ENCODE results near the gene PTPRF.
A peak's percentile ranks its signal among the peaks of the same experiment; 100 is the strongest.

PTPRF gene

GRCh38 chr1:43512681-43513080 is 18.0 kb upstream of the PTPRF start:
- no peak for DNase-seq (ENCODE audit: low read depth in 4 of 4, low spot score in 1 of 4)

DNA sequence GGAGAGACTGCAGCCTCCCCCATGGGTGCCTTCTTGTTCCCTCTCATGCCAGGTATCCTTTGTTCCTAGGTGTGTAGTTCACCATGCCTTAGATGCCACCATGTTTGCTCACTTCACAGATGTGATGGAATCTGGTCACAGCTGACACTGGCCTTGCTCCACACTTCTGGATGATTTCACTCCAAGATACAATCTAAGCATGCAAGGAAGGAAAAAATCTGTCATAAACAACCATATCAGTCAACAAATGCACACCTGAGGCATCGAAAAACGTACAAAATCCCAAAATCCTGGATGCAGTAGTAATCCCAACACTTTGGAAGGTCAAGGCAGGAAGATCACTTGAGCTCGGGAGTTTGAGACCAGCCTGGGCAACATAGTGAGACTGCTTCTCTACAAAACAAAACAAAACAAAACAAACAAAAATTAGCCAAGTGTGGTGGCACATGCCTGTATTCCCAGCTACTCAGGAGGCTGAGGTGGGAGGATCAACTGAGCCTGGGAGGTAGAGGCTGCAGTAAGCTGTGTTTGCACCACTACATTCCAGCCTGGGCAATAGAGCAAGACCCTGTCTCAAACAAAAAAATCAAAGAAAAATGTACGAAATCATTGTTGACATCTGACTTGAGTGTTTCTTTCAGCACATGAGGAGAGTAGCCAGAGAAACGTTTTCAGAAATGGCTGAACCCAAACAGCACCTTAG is 17.1 kb upstream of the PTPRF start:
- DNase-seq (ENCODE audit: low read depth in 4 of 4, low spot score in 1 of 4): no peak

GRCh38 chr1:43518935-43519686 is 11.6 kb upstream of the PTPRF start:
- DNase-seq (ENCODE audit: low read depth in 4 of 4, low spot score in 1 of 4): no peak

DNA sequence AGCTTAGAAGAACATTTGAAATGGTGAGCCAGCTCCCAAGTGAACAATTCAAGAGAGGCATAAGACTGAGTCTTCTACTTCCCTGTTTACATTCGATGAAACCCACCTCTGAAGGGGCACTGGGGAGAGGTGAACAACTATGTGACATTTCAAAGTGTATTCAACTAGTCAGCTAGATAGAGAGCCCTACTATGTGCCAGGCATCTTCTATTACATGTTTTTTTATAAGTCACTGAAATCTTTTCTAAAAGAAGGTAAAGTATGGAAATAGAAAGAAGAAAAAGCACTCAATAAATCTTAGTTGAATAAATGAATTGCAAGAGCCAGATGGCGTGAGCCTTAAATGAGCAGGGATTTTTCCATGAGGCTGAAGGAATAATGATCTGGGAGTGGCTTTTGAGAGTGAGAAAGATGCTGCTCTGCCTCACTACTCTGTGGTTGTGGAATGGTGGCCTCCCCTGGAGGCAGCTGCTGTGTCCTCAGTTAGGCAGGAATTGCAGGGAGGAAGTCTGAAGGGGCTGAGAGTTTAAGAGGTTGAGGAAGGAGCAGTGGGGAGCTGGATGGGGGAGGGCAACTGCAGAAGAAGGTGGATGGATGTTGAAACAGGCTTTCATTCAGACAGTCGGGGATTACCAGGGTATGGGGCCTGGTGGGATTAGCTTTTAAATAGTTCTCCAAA is 10.4 kb upstream of the PTPRF start:
- DNase-seq (ENCODE audit: low read depth in 4 of 4, low spot score in 1 of 4): no peak

DNA sequence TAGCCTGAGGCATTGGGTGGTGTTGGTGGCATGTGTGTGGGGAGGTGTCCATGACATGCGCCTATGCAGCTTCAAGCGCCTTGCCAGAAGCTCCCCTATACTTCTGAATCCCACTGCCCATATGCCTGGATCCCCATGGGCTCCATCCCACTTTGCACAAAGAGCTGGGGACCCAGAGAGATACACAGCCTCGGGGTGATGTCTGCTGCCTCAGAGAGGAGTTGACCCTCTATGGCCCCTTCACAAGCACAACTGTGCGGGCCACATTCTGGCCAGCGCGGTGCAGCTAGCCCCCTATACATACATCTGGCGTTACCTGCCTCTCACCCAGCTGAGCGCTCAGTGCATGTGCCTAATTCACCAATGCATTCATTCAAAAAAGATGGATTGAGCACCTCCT is 9.6 kb upstream of the PTPRF start:
- DNase-seq (ENCODE audit: low read depth in 4 of 4, low spot score in 1 of 4): no peak

DNA sequence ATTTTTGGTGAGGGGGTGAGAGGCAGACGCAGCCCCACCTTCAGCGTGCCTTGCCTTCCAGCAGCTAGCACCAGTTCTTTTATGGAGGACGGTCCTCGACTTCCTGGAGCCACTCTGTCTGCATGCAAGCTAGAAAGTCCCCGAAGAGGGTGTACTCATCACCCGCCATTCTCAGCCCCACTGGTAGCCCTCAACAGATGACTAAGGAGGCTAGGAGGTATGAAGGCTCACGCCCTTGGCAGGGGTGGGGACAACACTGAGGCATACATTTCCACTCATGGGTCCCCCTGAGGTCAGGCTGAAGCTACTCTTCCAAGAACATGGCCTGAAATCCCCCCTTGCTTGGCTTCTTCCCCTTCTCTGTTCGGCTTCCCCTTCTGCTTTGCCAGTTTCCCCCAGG is 8.9 kb upstream of the PTPRF start:
- no peak for DNase-seq (ENCODE audit: low read depth in 4 of 4, low spot score in 1 of 4)

DNA sequence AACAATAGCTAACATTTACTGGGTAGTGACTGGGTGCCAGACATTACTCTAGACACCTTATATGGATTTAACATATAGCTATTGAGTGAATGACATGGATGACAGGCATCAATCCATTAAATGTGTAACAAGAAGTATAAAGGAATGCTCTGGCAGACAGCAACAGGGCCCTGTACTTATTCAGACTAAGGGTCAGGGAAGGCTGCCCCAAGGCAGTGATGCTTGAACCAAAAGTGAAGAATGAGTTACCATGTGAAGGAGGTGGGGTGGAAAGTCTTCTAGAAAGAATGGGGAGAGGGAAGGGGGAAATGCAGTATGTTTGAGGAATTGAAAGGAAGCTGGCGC is 8.3 kb upstream of the PTPRF start:
- DNase-seq (ENCODE audit: low read depth in 4 of 4, low spot score in 1 of 4): no peak

DNA sequence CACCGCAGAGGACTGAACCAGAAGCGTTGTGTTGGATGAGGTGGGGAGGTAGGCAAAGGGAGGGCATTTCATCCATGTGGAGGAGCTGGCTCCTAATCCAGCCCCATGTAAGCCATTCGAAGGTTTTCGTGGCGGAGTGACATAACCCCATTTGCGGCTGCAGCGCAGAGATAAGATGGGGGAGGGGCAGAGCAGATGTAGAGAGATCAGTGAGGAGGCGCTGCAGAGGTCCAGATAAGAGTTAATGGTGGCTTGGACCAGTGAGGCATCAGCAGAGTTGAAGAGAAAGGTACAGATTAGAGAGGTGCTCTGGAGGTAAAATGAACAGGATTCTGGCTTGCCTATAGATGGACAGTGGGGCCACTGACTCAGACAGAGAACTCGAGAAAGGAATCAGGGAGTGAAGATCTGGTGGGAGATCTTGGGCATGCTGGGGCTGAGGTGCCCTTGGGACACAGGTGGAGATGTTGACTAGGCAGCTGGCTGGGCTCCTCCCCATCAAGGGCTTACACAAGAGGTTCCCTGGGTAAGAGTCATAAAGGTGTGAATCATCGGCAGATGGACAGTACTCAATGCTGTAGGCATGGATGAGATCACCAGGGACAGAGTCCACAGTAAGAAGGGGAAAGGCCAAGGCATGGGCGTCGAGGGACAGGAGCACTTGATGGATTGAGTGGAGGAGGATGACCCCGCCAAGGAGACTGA is 7.8 kb upstream of the PTPRF start:
- no peak for DNase-seq (ENCODE audit: low read depth in 4 of 4, low spot score in 1 of 4)

GRCh38 chr1:43524804-43525203 is 5.9 kb upstream of the PTPRF start:
- no peak for DNase-seq (ENCODE audit: low read depth in 4 of 4, low spot score in 1 of 4)

- DNase-seq (ENCODE audit: low read depth in 4 of 4, low spot score in 1 of 4): no peak
These were observed 4.7 kb upstream of the PTPRF start for GRCh38 chr1:43526002-43526401.

DNA sequence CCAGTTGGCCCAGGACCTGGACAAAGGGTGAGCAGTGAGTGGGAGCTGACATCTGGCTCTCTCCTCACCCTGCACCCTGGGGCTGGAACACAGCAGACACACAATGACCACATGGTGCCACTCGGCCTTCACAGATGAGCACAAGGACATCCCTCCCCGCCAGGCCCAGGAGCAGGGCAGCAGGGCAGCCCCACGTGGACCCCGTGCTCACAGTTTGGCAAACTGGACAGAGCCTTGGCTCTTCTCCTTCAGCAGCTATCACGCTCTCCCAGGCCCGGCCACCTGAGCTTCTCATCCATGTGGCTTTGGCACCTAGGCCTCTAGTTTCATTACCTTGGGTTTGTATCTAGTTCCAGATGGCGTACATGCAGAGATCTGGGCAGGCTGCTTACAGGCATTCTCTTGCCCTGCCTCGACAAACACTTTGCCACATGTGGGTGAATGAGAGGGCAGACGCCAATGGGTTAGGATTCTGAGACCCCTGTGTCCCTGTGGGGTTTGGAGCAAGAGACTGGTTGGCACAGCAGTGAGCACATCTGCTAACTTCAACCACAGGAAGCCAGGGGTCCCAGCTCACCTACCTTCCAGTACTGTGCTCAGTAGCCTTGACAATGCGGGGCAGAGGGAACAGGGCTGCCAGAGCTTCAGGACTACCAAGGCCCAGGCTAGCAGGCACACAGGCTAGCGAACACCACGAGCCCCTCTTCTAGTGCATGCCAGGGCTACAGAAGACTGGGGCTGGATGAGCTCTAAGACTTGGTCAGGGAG is 3.4 kb upstream of the PTPRF start:
- DNase-seq (ENCODE audit: low read depth in 4 of 4, low spot score in 1 of 4): no peak

DNA sequence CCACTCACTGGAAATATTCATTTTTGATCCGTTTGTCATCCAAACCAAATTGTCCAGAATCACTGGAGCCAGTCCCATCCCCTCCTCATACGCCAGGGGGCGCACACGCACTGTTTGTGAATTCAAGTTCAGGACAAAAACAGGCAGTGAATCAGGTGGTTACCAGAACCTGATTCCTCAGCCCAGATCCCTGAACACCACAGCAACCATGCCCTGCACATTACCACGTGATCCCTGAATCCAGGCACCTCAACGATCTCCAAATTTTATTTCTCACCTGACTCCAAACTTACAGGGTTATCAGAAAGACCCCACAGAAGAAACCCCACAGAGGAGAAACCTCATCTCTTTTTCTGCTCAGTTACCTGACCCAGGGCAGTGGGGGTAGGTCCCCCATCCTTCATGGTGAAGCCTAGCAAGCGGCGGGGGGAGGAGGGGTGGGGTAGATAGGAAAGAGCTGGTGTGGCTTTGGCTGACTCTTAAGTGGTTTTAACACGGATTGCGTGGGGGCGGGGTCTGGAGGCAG is 1.4 kb upstream of the PTPRF start:
- peak; percentile 66 to 79 (median 72) for DNase-seq (ENCODE audit: low read depth in 4 of 4, low spot score in 1 of 4)

GRCh38 chr1:43531107-43531905 is 623 bp downstream of the PTPRF start:
- DNase-seq (ENCODE audit: low read depth in 4 of 4, low spot score in 1 of 4): no peak

DNA sequence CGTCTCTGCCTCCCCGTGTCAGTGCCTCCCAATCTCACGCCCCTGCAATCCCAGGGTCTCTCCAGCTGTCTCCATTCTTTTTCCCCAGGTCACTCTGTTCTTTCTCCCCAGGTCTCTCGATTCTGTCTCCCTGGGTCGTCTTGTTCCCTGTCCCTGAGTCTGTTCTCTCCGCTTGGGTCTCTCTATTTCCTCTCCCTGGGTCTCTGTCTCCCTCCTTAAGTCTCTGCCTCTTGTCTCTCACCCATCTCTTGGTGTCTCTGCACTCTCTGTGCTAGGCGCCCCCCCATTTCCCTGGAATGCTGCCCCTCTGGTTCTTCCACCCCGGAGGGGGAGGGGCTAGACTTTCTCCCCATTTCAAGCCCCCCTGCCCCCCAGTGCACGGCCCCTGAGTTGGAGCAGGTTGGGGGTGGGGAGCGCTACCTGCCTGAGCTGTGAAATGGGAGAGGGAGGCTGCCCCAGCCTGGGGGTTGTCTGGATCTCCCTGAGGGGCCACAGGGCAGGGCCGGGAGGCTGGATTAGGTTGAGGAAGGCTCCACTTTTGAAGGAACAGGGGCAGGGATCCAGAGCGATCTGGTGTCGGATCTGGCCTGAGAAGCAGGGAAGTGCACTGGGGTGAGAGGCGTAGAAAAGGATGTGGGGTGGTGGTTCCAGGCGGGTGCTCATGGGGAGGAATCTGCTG is 1.4 kb downstream of the PTPRF start:
- no peak for DNase-seq (ENCODE audit: low read depth in 4 of 4, low spot score in 1 of 4)

DNA sequence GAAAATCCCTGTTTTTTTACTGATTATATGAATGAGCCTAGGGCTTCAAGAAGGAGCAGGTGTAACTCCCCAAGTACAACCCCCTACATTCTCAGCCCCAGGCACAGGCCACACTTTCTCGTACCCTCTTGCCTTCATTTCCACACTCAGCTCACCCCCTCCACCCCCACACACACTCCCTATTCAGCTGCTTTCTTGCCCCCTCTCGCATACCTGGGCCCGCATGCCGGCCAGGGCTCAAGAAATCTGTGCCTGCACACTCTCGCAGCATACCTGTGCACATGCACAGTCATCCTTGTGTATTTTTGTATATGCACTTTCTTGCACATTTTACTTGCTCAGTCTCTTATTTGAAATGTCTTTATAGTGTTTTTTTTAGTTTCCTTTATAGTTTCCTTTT is 2.0 kb downstream of the PTPRF start:
- DNase-seq (ENCODE audit: low read depth in 4 of 4, low spot score in 1 of 4): no peak

- DNase-seq (ENCODE audit: low read depth in 4 of 4, low spot score in 1 of 4): no peak
These were observed 2.9 kb downstream of the PTPRF start for GRCh38 chr1:43533584-43533983.

- DNase-seq (ENCODE audit: low read depth in 4 of 4, low spot score in 1 of 4): no peak
These were observed 3.6 kb downstream of the PTPRF start for GRCh38 chr1:43534256-43534655.

GRCh38 chr1:43536196-43536863 is 5.6 kb downstream of the PTPRF start:
- no peak for DNase-seq (ENCODE audit: low read depth in 4 of 4, low spot score in 1 of 4)

DNA sequence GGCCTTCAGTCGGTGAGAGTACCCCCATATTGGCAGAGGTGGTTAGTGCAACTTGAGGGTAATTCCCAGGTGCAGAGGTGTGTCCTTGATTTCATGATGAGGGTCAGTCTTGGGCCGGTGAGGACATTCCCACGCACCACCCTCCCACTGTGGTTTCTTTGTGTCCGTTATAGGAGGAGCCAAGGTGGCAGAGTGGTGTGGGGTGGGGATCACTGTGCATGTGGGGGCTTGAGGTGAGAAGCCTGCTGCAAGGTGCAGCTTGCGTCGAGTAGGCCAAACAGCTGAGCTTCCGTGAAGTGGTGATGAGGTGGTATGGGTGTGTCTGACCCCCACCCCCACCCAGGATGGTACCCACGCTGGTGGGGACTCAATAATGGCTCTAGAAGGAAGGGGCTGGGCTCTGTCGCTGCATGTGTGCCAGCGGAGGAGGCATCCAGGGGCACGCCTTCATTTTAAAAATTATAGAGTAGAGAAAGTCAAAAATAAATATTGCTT is 6.2 kb downstream of the PTPRF start:
- no peak for DNase-seq (ENCODE audit: low read depth in 4 of 4, low spot score in 1 of 4)

Data from stimulated activated CD4-positive, alpha-beta T cell treated with anti-CD3 and anti-CD28 coated beads, Interleukin-1b, Interleukin-23, amount 100 ng/mL, for 24 hours (primary cell).